CD4-positive, alpha-beta T cell (primary cell): Measurements from ENCODE around the gene HIP1. TPM values are rescaled to one million over a fixed set of nuclear protein-coding genes. Genes with fewer than 3 reads are reported as not detected.

Experiments used
- ATAC-seq: fragments of 200-7000 bp; cut with Tn5 transposase; one replicate; pipeline ENCODE4 v1.10.0; 2022; ENCODE audit warnings: mild to moderate bottlenecking; ENCODE audit not compliant: poor library complexity
- CTCF ChIA-PET: fragments of 350-600 bp; sonication (Branson Sonifier 250); formaldehyde crosslinking; loops from one replicate; lab custom pipeline; 2021; ENCODE audit warnings: antibody characterized with exemption, inconsistent platforms; lab: Charles Lee
- POLR2A ChIA-PET: fragments of 350-600 bp; sonication (Branson Sonifier 250); formaldehyde crosslinking; loops from one replicate; lab custom pipeline; 2021; ENCODE audit warnings: antibody characterized with exemption, inconsistent platforms; lab: Charles Lee
- DNase-seq, 14 experiments: peaks; one replicate each; pipeline ENCODE4 v3.0.0-alpha.2; 2013 to 2020; ENCODE audit warnings: mixed read lengths in 2 of 14
- H3K27ac ChIP-seq, 2 donors: one replicate each; pipeline versions ENCODE4 v1.5.1 to v1.7.0; 2013; ENCODE audit warnings: low read length in 2 of 2, low read depth in 1 of 2, mild to moderate bottlenecking in 1 of 2
- H3K27me3 ChIP-seq, 2 experiments: 1 replicate in 1 of 2; 2 replicates in 1 of 2; pipeline versions ENCODE4 v1.6.1 to v1.7.0; 2013; ENCODE audit warnings: low read length in 2 of 2, control low read depth in 1 of 2, mild to moderate bottlenecking in 1 of 2, moderate library complexity in 1 of 2; ENCODE audit not compliant: insufficient read depth in 2 of 2, control insufficient read depth in 1 of 2
- H3K36me3 ChIP-seq: one replicate; pipeline ENCODE4 v1.6.1; 2013; ENCODE audit warnings: low read length, control low read depth; ENCODE audit not compliant: insufficient read depth
- H3K4me1 ChIP-seq: one replicate; pipeline ENCODE4 v1.6.1; 2013; ENCODE audit warnings: low read length, control low read depth; ENCODE audit not compliant: insufficient read depth
- H3K4me3 ChIP-seq: one replicate; pipeline ENCODE4 v1.5.1; 2013; ENCODE audit warnings: mild to moderate bottlenecking, low read length, moderate library complexity
- H3K9me3 ChIP-seq, 2 experiments: 1 replicate in 1 of 2; 2 replicates in 1 of 2; pipeline versions ENCODE4 v1.6.1 to v1.7.0; 2013; ENCODE audit warnings: low read length in 2 of 2, mild to moderate bottlenecking in 2 of 2, control low read depth in 1 of 2, moderate library complexity in 1 of 2; ENCODE audit not compliant: control insufficient read depth in 1 of 2, insufficient read depth in 1 of 2
- H3K27ac Mint-ChIP-seq: one replicate; pipeline ENCODE4 v1.8.0; 2020; ENCODE audit warnings: mixed read lengths
- H3K27me3 Mint-ChIP-seq: one replicate; pipeline ENCODE4 v1.8.0; 2021; ENCODE audit warnings: mixed read lengths
- H3K36me3 Mint-ChIP-seq: one replicate; pipeline ENCODE4 v1.8.0; 2021; ENCODE audit warnings: low read depth, mixed read lengths
- H3K4me1 Mint-ChIP-seq: one replicate; pipeline ENCODE4 v1.8.0; 2021; ENCODE audit warnings: low read depth, mixed read lengths
- H3K4me3 Mint-ChIP-seq: one replicate; pipeline ENCODE4 v1.8.0; 2020; ENCODE audit warnings: mild to moderate bottlenecking, mixed read lengths
- H3K9me3 Mint-ChIP-seq: one replicate; pipeline ENCODE4 v1.8.0; 2020; ENCODE audit warnings: mixed read lengths
- intact Hi-C, 2 experiments: fragments of 100-400 bp; cut with DNase I in 1 of 2; cut with micrococcal nuclease in 1 of 2; formaldehyde crosslinking; loops; one replicate each; pipeline versions ENCODE4 v1.15.1 to v1.9.0; 2023 to 2025; cut with DNase I, micrococcal nuclease
- total RNA-seq, 174 experiments: library from RNA in 2 of 174; stranded (reverse) in 2 of 174; gene quantifications; one replicate each; pipeline ENCODE4 v1.2.3 and lab custom pipeline; 2021 to 2026
- TF ChIP-seq, protein P1 (sequence below): fragments of 200-600 bp; IDR thresholded peaks from one replicate; pipeline ENCODE4 v1.8.0; 2022; ENCODE audit warnings: antibody characterized with exemption, mild to moderate bottlenecking

The HIP1 gene
- total RNA-seq, 2 experiments from 2014 or later, result 1.5 to 1.7 TPM

DNA sequence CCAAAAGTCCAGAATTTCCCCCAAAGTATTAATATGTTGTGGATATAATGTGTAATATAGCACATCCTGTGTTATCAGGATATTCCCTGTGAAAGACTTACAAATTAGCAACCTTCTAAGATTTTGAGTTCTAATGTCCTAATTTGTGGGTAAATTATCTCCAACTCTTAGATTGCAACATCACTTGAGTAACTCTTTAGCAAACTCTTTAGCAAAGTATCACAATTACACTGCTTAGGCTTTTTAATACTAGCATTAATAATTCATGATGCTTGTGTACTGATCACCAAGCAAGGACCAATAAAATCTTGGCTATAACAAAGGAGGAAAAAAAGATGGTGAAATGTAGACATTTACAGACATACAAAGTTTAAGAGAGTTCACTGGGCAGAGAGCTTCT is 27.7 kb downstream of the HIP1 start:
- peaks cover 16% of the 10 kb centered on the region for H3K9me3 Mint-ChIP-seq
- Histone ChIP-seq H3K27me3 (no peaks in the 10 kb centered on the region), H3K36me3 (no peaks in the 10 kb centered on the region), H3K4me3 (no peak overlapping the region), H3K4me1 (no peaks in the 10 kb centered on the region), H3K27ac (no peak overlapping the region), H3K9me3 (peaks cover 11 to 13% of the 10 kb centered on the region in 2 experiments)
- H3K36me3 Mint-ChIP-seq, result peaks cover 16% of the 10 kb centered on the region
- ChIA-PET POLR2A (no interaction called here), CTCF (no interaction called here)
- DNase-seq (no peak), ATAC-seq (no peak)
- H3K27me3 Mint-ChIP-seq, result no peaks in the 10 kb centered on the region
- H3K4me1 Mint-ChIP-seq, result peaks cover 8% of the 10 kb centered on the region
- TF ChIP-seq, protein P1, sequence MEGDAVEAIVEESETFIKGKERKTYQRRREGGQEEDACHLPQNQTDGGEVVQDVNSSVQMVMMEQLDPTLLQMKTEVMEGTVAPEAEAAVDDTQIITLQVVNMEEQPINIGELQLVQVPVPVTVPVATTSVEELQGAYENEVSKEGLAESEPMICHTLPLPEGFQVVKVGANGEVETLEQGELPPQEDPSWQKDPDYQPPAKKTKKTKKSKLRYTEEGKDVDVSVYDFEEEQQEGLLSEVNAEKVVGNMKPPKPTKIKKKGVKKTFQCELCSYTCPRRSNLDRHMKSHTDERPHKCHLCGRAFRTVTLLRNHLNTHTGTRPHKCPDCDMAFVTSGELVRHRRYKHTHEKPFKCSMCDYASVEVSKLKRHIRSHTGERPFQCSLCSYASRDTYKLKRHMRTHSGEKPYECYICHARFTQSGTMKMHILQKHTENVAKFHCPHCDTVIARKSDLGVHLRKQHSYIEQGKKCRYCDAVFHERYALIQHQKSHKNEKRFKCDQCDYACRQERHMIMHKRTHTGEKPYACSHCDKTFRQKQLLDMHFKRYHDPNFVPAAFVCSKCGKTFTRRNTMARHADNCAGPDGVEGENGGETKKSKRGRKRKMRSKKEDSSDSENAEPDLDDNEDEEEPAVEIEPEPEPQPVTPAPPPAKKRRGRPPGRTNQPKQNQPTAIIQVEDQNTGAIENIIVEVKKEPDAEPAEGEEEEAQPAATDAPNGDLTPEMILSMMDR, result no peak
- no peak overlapping the region for H3K27ac Mint-ChIP-seq
- intact Hi-C loops, result no loop called here
- no peak overlapping the region for H3K4me3 Mint-ChIP-seq

- peaks cover 7% of the 10 kb centered on the region for H3K9me3 Mint-ChIP-seq
- Histone ChIP-seq H3K4me3 (no peak overlapping the region), H3K9me3 (peaks cover under 1 to 8% of the 10 kb centered on the region in 2 experiments), H3K27ac (no peak overlapping the region), H3K4me1 (no peaks in the 10 kb centered on the region), H3K27me3 (no peaks in the 10 kb centered on the region), H3K36me3 (no peaks in the 10 kb centered on the region)
- no peaks in the 10 kb centered on the region for H3K27me3 Mint-ChIP-seq
- no peak for DNase-seq
- H3K27ac Mint-ChIP-seq, result no peak overlapping the region
- no peak for ATAC-seq
- POLR2A ChIA-PET, result no interaction called here
- intact Hi-C loops, result no loop called here
- TF ChIP-seq, protein P1, result no peak
- CTCF ChIA-PET, result no interaction called here
- H3K4me1 Mint-ChIP-seq, result no peaks in the 10 kb centered on the region
- no peaks in the 10 kb centered on the region for H3K36me3 Mint-ChIP-seq
- H3K4me3 Mint-ChIP-seq, result no peak overlapping the region
Observed at GRCh38 chr7:75704928-75705327, 33.8 kb downstream of the HIP1 start.

- Mint-ChIP-seq H3K36me3 (no peaks in the 10 kb centered on the region), H3K4me1 (no peaks in the 10 kb centered on the region), H3K27ac (no peak overlapping the region), H3K27me3 (no peaks in the 10 kb centered on the region), H3K4me3 (no peak overlapping the region), H3K9me3 (no peaks in the 10 kb centered on the region)
- ChIA-PET POLR2A (no interaction called here), CTCF (no interaction called here)
- no peak overlapping the region for H3K4me3 ChIP-seq
- intact Hi-C loops, result no loop called here
- H3K4me1 ChIP-seq, result no peaks in the 10 kb centered on the region
- no peaks in the 10 kb centered on the region for H3K36me3 ChIP-seq
- no peak overlapping the region for H3K27ac ChIP-seq
- H3K9me3 ChIP-seq, result no peaks in the 10 kb centered on the region
- DNase-seq (no peak), ATAC-seq (no peak)
- no peaks in the 10 kb centered on the region for H3K27me3 ChIP-seq
- TF ChIP-seq, protein P1, result no peak
Observed at GRCh38 chr7:75702515-75702914, 36.2 kb downstream of the HIP1 start.
